ENCODE results near the gene RPL36A. TPM values are rescaled to one million over a fixed set of nuclear protein-coding genes. Genes with fewer than 3 reads are reported as not detected.

Gene RPL36A
- total and polyA plus RNA-seq, 2 donors (not counting 1 experiment from before 2014, with no cell fraction given), result 156 to 2,759 TPM

- Histone ChIP-seq H3K4me2 (replicated peaks; ENCODE audit: low read depth, low read length, poor library complexity, severe bottlenecking) (no peak overlapping the region), H3K4me1 (ENCODE audit: control insufficient read depth in 2 of 2, insufficient read depth in 2 of 2, low read length in 2 of 2) (peaks cover 17 to 23% of the 10 kb centered on the region in 2 donors), H4K20me1 (ENCODE audit: control insufficient read depth, insufficient read depth, low read length, poor library complexity, severe bottlenecking) (no peaks in the 10 kb centered on the region), H3K9me3 (ENCODE audit: control extremely low read depth in 1 of 3, control insufficient read depth in 2 of 3, insufficient read depth in 1 of 3, low read length in 2 of 3) (no peaks in the 10 kb centered on the region), H3K9ac (ENCODE audit: low read length) (no peak overlapping the region), H3K36me3 (replicated peaks in 1 of 2; ENCODE audit: control extremely low read depth in 1 of 2, control insufficient read depth in 1 of 2, extremely low read depth in 1 of 2, insufficient read depth in 2 of 2, low read length in 1 of 2) (no peaks in the 10 kb centered on the region), H3K79me2 (ENCODE audit: control insufficient read depth, insufficient read depth, low read length) (peaks cover 4% of the 10 kb centered on the region), H3K4me3 (ENCODE audit: control extremely low read depth in 1 of 5, extremely low read depth in 1 of 5, insufficient read depth in 1 of 5, low read depth in 2 of 5, low read length in 4 of 5) (no peak overlapping the region), H2AFZ (ENCODE audit: insufficient read depth, low read depth, low read length, poor library complexity, severe bottlenecking) (no peak overlapping the region), H3K27ac (ENCODE audit: low read length in 2 of 2) (no peak overlapping the region), H3K27me3 (replicated peaks in 1 of 4; ENCODE audit: control extremely low read depth in 1 of 4, control insufficient read depth in 3 of 4, insufficient read depth in 4 of 4, low read length in 3 of 4) (no peaks in the 10 kb centered on the region)
- ChIA-PET POLR2A (interaction anchor here (0.7 kb wide), 1 partner anchor 70 kb away, joined by 4 read pairs; no protein-coding TSS in a partner anchor), CTCF (interaction anchor here (1.1 kb wide), 1 partner anchor 9 kb away, joined by 3 read pairs; no protein-coding TSS in a partner anchor)
- no peak for ATAC-seq (ENCODE audit: low read depth)
- TF ChIP-seq CTCF (IDR thresholded peaks at IDR 0.05), result no peak
- TF ChIP-seq EZH2 (IDR thresholded peaks at IDR 0.05; ENCODE audit: borderline replicate concordance, insufficient read depth, low read depth, low read length, poor library complexity, severe bottlenecking), result no peak
- Mint-ChIP-seq H3K4me3 (peak overlapping the region; percentile 56), H3K27ac (peak overlapping the region; percentile 65), H3K27me3 (no peaks in the 10 kb centered on the region), H3K4me1 (peaks cover 32% of the 10 kb centered on the region), H3K9me3 (ENCODE audit: insufficient read depth) (no peaks in the 10 kb centered on the region)
- WGBS (ENCODE audit: insufficient coverage), result 100% methylated on average over 1 of the region's 2 CpGs
- intact Hi-C loops (cut with micrococcal nuclease), result loop anchor here (5.0 to 10.0 kb wide), 3 partner anchors 132 to 665 kb away; no protein-coding TSS in a partner anchor
- DNase-seq, result no peak
Observed at GRCh38 chrX:101419489-101419888, 28.7 kb downstream of the RPL36A start.

- CTCF ChIA-PET, result interaction anchor here (0.9 kb wide), 1 partner anchor 8 kb away, joined by 3 read pairs; no protein-coding TSS in a partner anchor
Observed at GRCh38 chrX:101427954-101428353, 37.1 kb downstream of the RPL36A start.

More at GRCh38 chrX:101427954-101428353, 37.1 kb downstream of the RPL36A start:
- Histone ChIP-seq H3K9ac (ENCODE audit: low read length) (no peak overlapping the region), H3K9me3 (ENCODE audit: control extremely low read depth in 1 of 3, control insufficient read depth in 2 of 3, insufficient read depth in 1 of 3, low read length in 2 of 3) (peaks cover 0 to 4% (median 0%) of the 10 kb centered on the region in 3 donors), H3K36me3 (replicated peaks in 1 of 2; ENCODE audit: control extremely low read depth in 1 of 2, control insufficient read depth in 1 of 2, extremely low read depth in 1 of 2, insufficient read depth in 2 of 2, low read length in 1 of 2) (peaks cover 0 to 3% of the 10 kb centered on the region in 2 experiments), H3K4me3 (ENCODE audit: control extremely low read depth in 1 of 5, extremely low read depth in 1 of 5, insufficient read depth in 1 of 5, low read depth in 2 of 5, low read length in 4 of 5) (no peak overlapping the region), H3K27ac (ENCODE audit: low read length in 2 of 2) (no peak overlapping the region), H4K20me1 (ENCODE audit: control insufficient read depth, insufficient read depth, low read length, poor library complexity, severe bottlenecking) (no peaks in the 10 kb centered on the region), H3K4me1 (ENCODE audit: control insufficient read depth in 2 of 2, insufficient read depth in 2 of 2, low read length in 2 of 2) (no peaks in the 10 kb centered on the region), H3K27me3 (replicated peaks in 1 of 4; ENCODE audit: control extremely low read depth in 1 of 4, control insufficient read depth in 3 of 4, insufficient read depth in 4 of 4, low read length in 3 of 4) (no peaks in the 10 kb centered on the region), H2AFZ (ENCODE audit: insufficient read depth, low read depth, low read length, poor library complexity, severe bottlenecking) (no peak overlapping the region), H3K79me2 (ENCODE audit: control insufficient read depth, insufficient read depth, low read length) (no peaks in the 10 kb centered on the region), H3K4me2 (replicated peaks; ENCODE audit: low read depth, low read length, poor library complexity, severe bottlenecking) (no peak overlapping the region)
- H3K4me1 Mint-ChIP-seq, result no peaks in the 10 kb centered on the region
- WGBS (ENCODE audit: insufficient coverage), result no CpG with 5 or more reads among the region's 2 CpGs
- intact Hi-C loops (cut with micrococcal nuclease), result no loop called here
- no peaks in the 10 kb centered on the region for H3K9me3 Mint-ChIP-seq (ENCODE audit: insufficient read depth)
- H3K27me3 Mint-ChIP-seq, result no peaks in the 10 kb centered on the region
- TF ChIP-seq CTCF (IDR thresholded peaks at IDR 0.05) (no peak), EZH2 (IDR thresholded peaks at IDR 0.05; ENCODE audit: borderline replicate concordance, insufficient read depth, low read depth, low read length, poor library complexity, severe bottlenecking) (no peak)
- H3K4me3 Mint-ChIP-seq, result no peak overlapping the region
- H3K27ac Mint-ChIP-seq, result no peak overlapping the region
- no peak for DNase-seq
- POLR2A ChIA-PET, result no interaction called here
- ATAC-seq (ENCODE audit: low read depth), result no peak

Data from B cell (primary cell).